ENCODE measurements around the gene TP53RK. TPM values are rescaled to one million over a fixed set of nuclear protein-coding genes. Genes with fewer than 3 reads are reported as not detected.

Gene TP53RK
- total RNA-seq, 4 donors from 2014 or later = 20.2 to 49.6 (median 36.1) TPM

- DNase-seq = peak; percentile 91 to 95
- H3K27me3 ChIP-seq = no peaks in the 10 kb centered on the region
- H3K36me3 ChIP-seq = no peaks in the 10 kb centered on the region
- intact Hi-C loops (cut with DNase I) = no loop called here
- no peak overlapping the region for H3K4me3 ChIP-seq (replicated peaks in 1 of 3)
- 32 to 35% methylated on average over 4 to 8 of the region's 8 CpGs for WGBS, 2 donors
- peak; percentile 45 to 82 (median 72) for TF ChIP-seq CTCF (IDR thresholded peaks at IDR 0.05)
- TF ChIP-seq POLR2A (IDR thresholded peaks at IDR 0.05) = peak in 1 of 2 donors; percentile 68
- H3K27ac ChIP-seq = peak overlapping the region; percentile 90 to 97 (median 92)
- no peaks in the 10 kb centered on the region for H3K9me3 ChIP-seq
- H3K4me1 ChIP-seq = peaks cover 37 to 50% of the 10 kb centered on the region in 2 donors
Observed at GRCh38 chr20:46708172-46708860, 19.1 kb upstream of the TP53RK start.

GRCh38 chr20:46706242-46706641, 17.0 kb upstream of the TP53RK start:
- no peak overlapping the region for H3K4me3 ChIP-seq (replicated peaks in 1 of 3)
- no peaks in the 10 kb centered on the region for H3K36me3 ChIP-seq
- H3K4me1 ChIP-seq = peaks cover 28 to 33% of the 10 kb centered on the region in 2 donors
- H3K27me3 ChIP-seq = no peaks in the 10 kb centered on the region
- TF ChIP-seq CTCF (IDR thresholded peaks at IDR 0.05) (no peak), POLR2A (IDR thresholded peaks at IDR 0.05) (no peak)
- WGBS, 2 donors = 91 to 94% methylated on average over 2 of the region's 2 CpGs
- intact Hi-C loops (cut with DNase I) = no loop called here
- no peak for DNase-seq
- H3K27ac ChIP-seq = peak overlapping the region in 1 of 3 donors; percentile 33
- H3K9me3 ChIP-seq = no peaks in the 10 kb centered on the region

GRCh38 chr20:46705378-46705729, 16.1 kb upstream of the TP53RK start:
- intact Hi-C loops (cut with DNase I) = no loop called here
- H3K4me3 ChIP-seq (replicated peaks in 1 of 3) = no peak overlapping the region
- TF ChIP-seq POLR2A (IDR thresholded peaks at IDR 0.05) (no peak), CTCF (IDR thresholded peaks at IDR 0.05) (no peak)
- H3K27ac ChIP-seq = peak overlapping the region in 2 of 3 donors; percentile 33 to 36
- H3K27me3 ChIP-seq = no peaks in the 10 kb centered on the region
- DNase-seq = no peak
- H3K36me3 ChIP-seq = no peaks in the 10 kb centered on the region
- WGBS, 2 donors = 79 to 84% methylated on average over 4 of the region's 4 CpGs
- no peaks in the 10 kb centered on the region for H3K9me3 ChIP-seq
- peaks cover 19 to 24% of the 10 kb centered on the region in 2 donors for H3K4me1 ChIP-seq

GRCh38 chr20:46704714-46705377, 15.6 kb upstream of the TP53RK start:
- H3K27ac ChIP-seq = peak overlapping the region in 1 of 3 donors; percentile 36
- intact Hi-C loops (cut with DNase I) = no loop called here
- TF ChIP-seq CTCF (IDR thresholded peaks at IDR 0.05) (no peak), POLR2A (IDR thresholded peaks at IDR 0.05) (no peak)
- H3K27me3 ChIP-seq = no peaks in the 10 kb centered on the region
- WGBS, 2 donors = 66 to 68% methylated on average over 7 of the region's 7 CpGs
- H3K9me3 ChIP-seq = no peaks in the 10 kb centered on the region
- peaks cover 18 to 22% of the 10 kb centered on the region in 2 donors for H3K4me1 ChIP-seq
- no peak overlapping the region for H3K4me3 ChIP-seq (replicated peaks in 1 of 3)
- DNase-seq = no peak
- no peaks in the 10 kb centered on the region for H3K36me3 ChIP-seq

- intact Hi-C loops (cut with DNase I) = no loop called here
- Histone ChIP-seq H3K4me1 (peaks cover 9 to 12% of the 10 kb centered on the region in 2 donors), H3K9me3 (no peaks in the 10 kb centered on the region), H3K36me3 (no peaks in the 10 kb centered on the region), H3K4me3 (replicated peaks in 1 of 3) (no peak overlapping the region), H3K27ac (no peak overlapping the region), H3K27me3 (no peaks in the 10 kb centered on the region)
- 87 to 91% methylated on average over 3 of the region's 3 CpGs for WGBS, 2 donors
- no peak for TF ChIP-seq POLR2A (IDR thresholded peaks at IDR 0.05)
- TF ChIP-seq CTCF (IDR thresholded peaks at IDR 0.05) = no peak
- no peak for DNase-seq
Observed at GRCh38 chr20:46703435-46703834, 14.2 kb upstream of the TP53RK start.
